Loucy (cell line): ENCODE measurements around the gene CD68.
A peak's percentile ranks its signal among the peaks of the same experiment; 100 is the strongest.
"Not testable (repeated sequence)": the region's sequence is repeated elsewhere in the genome, so short reads cannot be mapped to it uniquely, and the experiment has no call there.

Source experiments
- H2AFZ ChIP-seq: fragments of 200-600 bp; sonication (generic); 2 replicates; pipeline ENCODE4 v1.6.0; 2016; ENCODE audit warnings: antibody characterized with exemption, mild to moderate bottlenecking, low read length, moderate library complexity
- H3F3A ChIP-seq: fragments of 200-600 bp; 2 replicates; pipeline ENCODE4 v1.6.0; 2016; ENCODE audit warnings: antibody characterized with exemption, low read depth, mild to moderate bottlenecking
- H3K27me3 ChIP-seq: fragments of 200-600 bp; sonication (generic); 2 replicates; pipeline ENCODE4 v1.6.1; 2014; ENCODE audit warnings: low read length, mild to moderate bottlenecking; ENCODE audit not compliant: insufficient read depth, poor library complexity, severe bottlenecking
- H3K36me3 ChIP-seq: fragments of 200-600 bp; sonication (generic); 2 replicates; pipeline ENCODE4 v1.6.1; 2016; ENCODE audit warnings: low read length; ENCODE audit not compliant: insufficient read depth
- H3K4me1 ChIP-seq: fragments of 200-600 bp; sonication (generic); 2 replicates; pipeline ENCODE4 v1.5.1; 2014; ENCODE audit warnings: low read length, mild to moderate bottlenecking; ENCODE audit not compliant: insufficient read depth, poor library complexity, severe bottlenecking
- H3K4me2 ChIP-seq: fragments of 200-600 bp; sonication (generic); 2 replicates; pipeline ENCODE4 v1.6.0; 2014; ENCODE audit warnings: antibody characterized with exemption, low read length, low read depth, mild to moderate bottlenecking; ENCODE audit not compliant: poor library complexity, severe bottlenecking
- H3K4me3 ChIP-seq: fragments of 200-600 bp; sonication (generic); 2 replicates; pipeline ENCODE4 v1.5.1; 2014; ENCODE audit warnings: low read length, mild to moderate bottlenecking, mixed read lengths; ENCODE audit not compliant: poor library complexity, severe bottlenecking
- H3K79me2 ChIP-seq: fragments of 200-600 bp; sonication (generic); 2 replicates; pipeline ENCODE4 v1.6.1; 2014; ENCODE audit warnings: low read length; ENCODE audit not compliant: insufficient read depth
- H3K9ac ChIP-seq: fragments of 200-600 bp; sonication (generic); 2 replicates; pipeline ENCODE4 v1.6.0; 2014; ENCODE audit warnings: mild to moderate bottlenecking, low read depth, low read length, moderate library complexity; ENCODE audit not compliant: poor library complexity, severe bottlenecking
- H3K9me2 ChIP-seq: fragments of 200-600 bp; sonication (generic); replicated peaks from 2 replicates; pipeline ENCODE4 v1.6.1; 2016; ENCODE audit warnings: low read depth, low read length, mixed read lengths
- H3K9me3 ChIP-seq: fragments of 200-600 bp; sonication (generic); 2 replicates; pipeline ENCODE4 v1.6.1; 2014; ENCODE audit warnings: mild to moderate bottlenecking, antibody characterized with exemption, low read length, low read depth; ENCODE audit not compliant: insufficient read depth
- H4K20me1 ChIP-seq: fragments of 200-600 bp; sonication (generic); 2 replicates; pipeline ENCODE4 v1.6.0; 2014; ENCODE audit warnings: antibody characterized with exemption, low read length, mild to moderate bottlenecking; ENCODE audit not compliant: insufficient read depth, poor library complexity, severe bottlenecking
- CTCF ChIP-seq: fragments of 200-600 bp; sonication (generic); conservative IDR thresholded peaks from 2 replicates; pipeline ENCODE4 v1.5.1; 2014; ENCODE audit warnings: mild to moderate bottlenecking, antibody characterized with exemption, low read length
- EZH2phosphoT487 ChIP-seq: fragments of 200-600 bp; IDR thresholded peaks from 2 replicates; pipeline ENCODE4 v1.6.1; 2018; ENCODE audit warnings: antibody characterized with exemption, mild to moderate bottlenecking, moderate library complexity, borderline replicate concordance

The CD68 gene

GRCh38 chr17:7620835-7621234, 41.4 kb downstream of the CD68 start:
- Histone ChIP-seq H3K9me3 (no peaks in the 10 kb centered on the region), H2AFZ (no peak overlapping the region), H3K4me2 (no peak overlapping the region), H3K36me3 (no peaks in the 10 kb centered on the region), H3K27me3 (no peaks in the 10 kb centered on the region), H3F3A (no peaks in the 10 kb centered on the region), H3K79me2 (no peaks in the 10 kb centered on the region), H3K4me1 (no peaks in the 10 kb centered on the region), H3K4me3 (no peak overlapping the region), H3K9me2 (no peaks in the 10 kb centered on the region), H4K20me1 (no peaks in the 10 kb centered on the region), H3K9ac (no peak overlapping the region)
- TF ChIP-seq CTCF (no peak), EZH2phosphoT487 (no peak)

GRCh38 chr17:7623661-7624060, 44.2 kb downstream of the CD68 start:
- Histone ChIP-seq H3K4me3 (no peak overlapping the region), H3K36me3 (no peaks in the 10 kb centered on the region), H3K27me3 (no peaks in the 10 kb centered on the region), H2AFZ (no peak overlapping the region), H4K20me1 (no peaks in the 10 kb centered on the region), H3K9me3 (no peaks in the 10 kb centered on the region), H3K4me2 (no peak overlapping the region), H3K79me2 (peaks cover 7% of the 10 kb centered on the region; the same call in 1 of the 2 replicates), H3F3A (no peaks in the 10 kb centered on the region), H3K4me1 (peaks cover 7% of the 10 kb centered on the region), H3K9ac (no peak overlapping the region), H3K9me2 (no peaks in the 10 kb centered on the region)
- TF ChIP-seq EZH2phosphoT487 = no peak

- H2AFZ ChIP-seq, H3K9me3 ChIP-seq, H3K4me2 ChIP-seq, H3K9ac ChIP-seq, H3K4me3 ChIP-seq, H3K27me3 ChIP-seq, H4K20me1 ChIP-seq, H3K9me2 ChIP-seq, H3F3A ChIP-seq, H3K36me3 ChIP-seq, H3K4me1 ChIP-seq, H3K79me2 ChIP-seq: not testable (repeated sequence)
These were observed 46.3 kb downstream of the CD68 start for GRCh38 chr17:7625749-7626148.

- Histone ChIP-seq H3K4me3 (peak overlapping the region; percentile 94), H3K36me3 (no peaks in the 10 kb centered on the region), H3K9me2 (no peaks in the 10 kb centered on the region), H4K20me1 (no peaks in the 10 kb centered on the region), H3K79me2 (peaks cover 7% of the 10 kb centered on the region; the same call in 1 of the 2 replicates), H3K4me1 (peaks cover 7% of the 10 kb centered on the region), H3F3A (no peaks in the 10 kb centered on the region), H3K4me2 (peak overlapping the region; percentile 88), H2AFZ (no peak overlapping the region), H3K9me3 (no peaks in the 10 kb centered on the region), H3K9ac (peak overlapping the region; percentile 87), H3K27me3 (no peaks in the 10 kb centered on the region)
- TF ChIP-seq CTCF = no peak
- no peak for TF ChIP-seq EZH2phosphoT487
These were observed 46.9 kb downstream of the CD68 start for GRCh38 chr17:7626307-7626706.
